Suppressor macrophage treated with lipopolysaccharide for 1 hour (primary cell): ENCODE measurements around the gene NDUFA3.
"Not testable (repeated sequence)": the region's sequence is repeated elsewhere in the genome, so short reads cannot be mapped to it uniquely, and the experiment has no call there.

Source experiments
- DNase-seq, 3 donors: peaks; one replicate each; pipeline ENCODE4 v3.0.0-alpha.2; 2020 to 2022

Gene NDUFA3

DNA sequence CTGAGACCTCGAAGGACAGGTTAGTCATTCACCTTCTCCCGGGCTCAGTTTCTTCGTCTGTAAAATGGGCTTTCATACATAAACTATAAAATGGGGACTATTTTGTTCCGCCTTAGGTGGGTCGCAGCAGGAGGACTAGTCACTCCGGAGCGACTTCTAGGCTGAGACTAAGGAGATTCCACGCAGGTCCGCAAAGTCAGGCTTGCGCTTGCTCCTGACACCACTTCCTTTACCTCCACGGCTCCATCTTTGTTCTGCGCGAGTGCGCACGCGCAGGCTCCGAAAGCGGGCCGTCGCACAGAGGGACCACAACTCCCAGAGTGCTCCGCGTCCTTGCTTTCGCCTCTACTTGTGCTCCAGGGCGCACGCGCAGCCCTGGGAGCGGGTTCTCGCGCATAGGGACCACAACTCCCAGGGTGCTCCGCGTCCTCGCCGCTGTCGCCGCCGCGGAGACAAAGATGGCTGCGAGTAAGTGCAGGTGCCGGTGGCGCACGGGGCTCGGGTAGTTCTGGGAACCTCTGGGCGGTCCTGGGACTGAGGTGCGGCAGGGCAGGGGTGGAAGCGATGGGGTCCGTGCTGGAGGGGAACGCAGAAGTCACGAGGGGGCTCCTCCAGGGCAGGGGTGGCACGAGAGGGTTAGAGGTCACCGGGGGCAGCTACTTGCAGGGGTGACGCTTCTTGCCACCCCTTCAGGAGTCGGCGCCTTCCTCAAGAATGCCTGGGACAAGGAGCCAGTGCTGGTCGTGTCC is at the start of gene NDUFA3:
NDUFA3 (plus strand) TSS at position 435 of the 749 bp plus-strand sequence; CDS start at position 459, 24 bp downstream.
- DNase-seq: peak; percentile 99 to 100 (median 99)

DNA sequence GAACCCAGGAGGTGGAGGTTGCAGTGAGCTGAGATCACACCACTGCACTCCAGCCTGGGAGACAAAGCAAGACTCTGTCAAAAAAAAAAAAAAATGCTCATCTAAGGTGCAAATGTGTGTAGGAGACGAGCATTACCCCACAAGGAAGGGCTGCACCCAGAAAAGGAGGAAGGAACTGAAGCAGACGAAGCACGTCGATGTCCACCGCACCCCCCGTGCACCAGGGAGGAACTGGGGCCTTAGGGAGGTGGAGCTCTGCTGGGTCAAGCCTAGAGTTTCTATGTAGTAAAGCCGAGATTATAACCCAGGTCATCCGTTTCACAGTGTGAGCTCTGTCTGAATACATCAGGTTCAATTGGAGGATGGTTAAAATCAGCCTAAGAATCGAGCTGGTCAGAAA is 40.0 kb upstream of the NDUFA3 start:
- peak; percentile 36 to 51 (median 46) for DNase-seq

DNA sequence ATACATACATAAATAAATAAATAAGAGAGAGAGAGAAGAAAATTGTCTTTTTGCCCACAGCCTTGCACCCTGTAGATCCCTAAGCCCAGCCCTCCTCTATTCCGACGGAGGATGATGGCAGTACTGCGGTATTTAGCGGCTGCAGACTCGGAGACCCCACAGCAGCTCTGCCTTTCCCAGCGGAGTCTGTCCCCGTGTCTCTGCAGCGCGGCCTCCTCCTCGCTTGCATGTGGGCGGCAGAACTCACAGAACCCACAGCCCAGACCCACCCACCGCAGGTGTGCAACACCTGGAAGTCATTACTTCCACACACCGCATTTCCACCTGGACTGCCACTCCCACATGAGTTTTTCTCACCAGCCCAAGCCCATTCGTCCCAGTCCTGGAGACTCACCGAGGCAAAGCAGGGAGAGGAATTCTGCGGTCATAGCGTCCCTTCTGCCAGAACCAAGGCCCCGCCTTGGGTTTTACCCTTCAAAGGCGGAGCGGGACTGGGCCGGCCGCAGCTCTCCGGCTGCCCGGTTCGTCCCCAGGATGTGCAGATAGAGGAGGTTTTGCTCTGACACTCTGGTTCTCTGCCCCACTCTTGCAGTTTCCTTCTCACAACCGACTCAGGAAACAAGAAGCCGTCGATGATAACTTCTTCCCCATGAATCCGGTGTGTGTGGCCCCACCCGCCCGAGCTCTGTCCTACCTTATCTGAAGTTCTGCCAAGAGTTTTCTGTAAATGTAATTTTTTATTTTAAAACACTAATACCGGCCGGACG is 39.1 kb upstream of the NDUFA3 start, which contains the start of gene VSTM1:
VSTM1 (minus strand) TSS at position 548 of the 767 bp plus-strand sequence; CDS start at position 428, 120 bp downstream.
- peak in 2 of 3 donors; percentile 6 to 22 for DNase-seq

DNA sequence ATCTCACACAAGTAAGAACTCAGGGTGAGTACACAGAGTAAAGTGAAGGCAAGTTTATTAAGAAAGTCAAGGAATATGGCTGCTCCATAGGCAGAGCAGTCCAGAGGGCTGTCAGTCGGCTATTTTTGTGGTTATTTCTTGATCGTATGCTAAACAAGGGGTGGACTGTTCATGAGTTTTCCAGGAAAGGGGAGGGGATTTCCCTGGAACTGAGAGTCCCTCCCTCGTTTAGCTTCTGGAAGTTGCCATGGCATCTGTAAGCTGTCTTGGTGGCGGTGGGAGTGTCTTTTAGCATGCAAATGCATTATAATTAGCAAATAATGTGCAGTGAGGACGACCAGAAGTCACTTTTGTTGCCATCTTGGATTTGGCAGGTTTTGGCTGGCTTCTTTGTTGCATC is 33.2 kb upstream of the NDUFA3 start:
- no peak for DNase-seq

DNA sequence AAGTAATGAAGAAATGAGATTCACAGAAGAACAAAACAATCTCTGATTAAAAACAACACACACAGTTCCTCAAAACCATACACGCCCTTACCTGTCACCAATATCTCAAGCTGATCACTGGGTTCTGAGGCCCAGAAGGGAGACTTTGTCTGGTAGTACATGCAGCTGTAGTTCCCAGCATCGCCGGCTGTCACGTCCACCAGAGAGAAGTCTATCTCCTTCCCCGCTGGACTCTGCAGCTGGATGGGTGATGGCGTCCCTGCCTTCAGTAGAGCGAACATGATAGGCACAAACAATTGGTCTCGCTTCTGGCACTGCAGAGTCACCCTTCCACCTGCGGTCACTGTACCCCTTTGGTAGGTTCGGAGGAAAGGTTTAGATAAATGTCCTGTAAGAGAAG is 28.8 kb upstream of the NDUFA3 start:
- DNase-seq: no peak

DNA sequence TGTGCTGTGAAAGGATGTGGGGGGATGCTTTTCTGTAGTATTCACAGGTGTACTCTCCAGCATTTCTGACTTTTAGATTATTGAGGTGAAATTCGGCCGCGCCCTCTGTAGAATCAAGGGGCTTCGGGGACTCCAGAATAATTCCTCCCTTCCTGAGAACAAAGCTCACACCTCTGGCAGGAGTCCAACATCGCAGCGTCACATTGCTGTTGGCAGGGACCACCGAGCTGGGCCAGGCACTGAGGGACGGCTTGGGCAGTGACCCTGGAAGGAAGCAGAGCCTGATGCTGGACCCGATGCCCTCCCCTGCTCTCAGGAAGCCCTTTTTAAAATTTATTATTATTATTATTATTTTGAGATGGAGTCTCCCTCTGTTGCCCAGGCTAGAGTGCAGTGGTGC is 27.8 kb upstream of the NDUFA3 start:
- no peak for DNase-seq

DNA sequence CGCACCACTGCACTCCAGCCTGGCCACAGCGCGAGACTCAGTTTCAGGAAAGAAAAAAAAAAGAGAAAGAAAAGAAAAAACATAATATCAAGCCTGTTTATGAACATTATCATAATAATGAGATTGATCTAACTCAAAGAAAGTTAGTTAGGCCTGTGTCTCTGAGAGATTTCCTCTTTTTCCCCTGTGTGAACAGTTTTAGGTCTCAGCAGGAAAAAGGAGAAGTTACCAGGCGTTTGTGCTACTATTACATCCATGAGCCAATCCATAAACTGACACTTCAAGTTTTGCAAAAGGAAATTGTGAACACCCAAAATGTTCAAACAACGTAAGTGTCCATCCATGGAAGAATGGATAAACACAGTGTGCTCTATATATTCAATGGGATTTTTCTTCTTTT is 25.3 kb upstream of the NDUFA3 start:
- DNase-seq: peak; percentile 59 to 79 (median 79)

DNA sequence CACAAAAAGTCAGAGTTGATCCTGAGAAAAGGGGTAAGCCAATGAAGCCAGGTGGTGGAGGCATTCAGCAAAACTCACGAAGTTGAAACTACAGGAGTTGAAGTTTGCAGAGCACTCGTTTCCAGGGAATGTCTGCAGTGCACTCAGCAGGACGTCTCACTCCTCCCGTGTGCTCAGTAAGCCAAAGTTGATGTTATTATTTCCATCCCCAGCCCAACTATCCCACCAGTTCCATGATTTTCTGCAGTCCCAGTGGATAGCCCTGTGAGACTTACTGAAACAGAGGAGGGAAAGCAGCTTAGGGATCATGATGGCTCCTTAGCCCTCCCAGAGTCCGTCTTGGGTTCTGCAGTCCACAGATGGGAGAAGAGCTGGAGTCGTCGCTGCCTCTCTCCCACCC is 21.6 kb upstream of the NDUFA3 start, which contains the start of gene TARM1:
TARM1 (minus strand) TSS at position 334 of the 400 bp plus-strand sequence; CDS start at position 309, 25 bp downstream.
- no peak for DNase-seq

DNA sequence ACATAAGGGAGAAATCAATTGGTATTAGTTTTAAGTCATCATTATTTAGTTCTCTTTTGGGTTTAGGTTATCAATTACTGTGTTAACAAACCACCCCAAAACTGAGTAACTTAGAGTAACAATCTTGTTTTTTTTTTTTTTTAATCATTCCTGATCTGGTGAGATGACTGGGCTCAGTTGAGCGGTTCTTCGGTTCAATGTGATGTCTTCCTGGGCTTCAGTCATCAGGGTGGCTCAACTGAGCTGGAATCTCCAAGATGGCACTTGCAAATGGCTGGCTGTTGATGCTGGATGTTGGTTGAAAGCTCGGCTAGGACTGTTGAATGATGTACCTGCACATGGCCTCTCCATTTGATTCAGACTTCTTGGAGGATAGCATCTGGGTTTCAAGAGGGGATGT is 18.2 kb upstream of the NDUFA3 start:
- no peak for DNase-seq

DNA sequence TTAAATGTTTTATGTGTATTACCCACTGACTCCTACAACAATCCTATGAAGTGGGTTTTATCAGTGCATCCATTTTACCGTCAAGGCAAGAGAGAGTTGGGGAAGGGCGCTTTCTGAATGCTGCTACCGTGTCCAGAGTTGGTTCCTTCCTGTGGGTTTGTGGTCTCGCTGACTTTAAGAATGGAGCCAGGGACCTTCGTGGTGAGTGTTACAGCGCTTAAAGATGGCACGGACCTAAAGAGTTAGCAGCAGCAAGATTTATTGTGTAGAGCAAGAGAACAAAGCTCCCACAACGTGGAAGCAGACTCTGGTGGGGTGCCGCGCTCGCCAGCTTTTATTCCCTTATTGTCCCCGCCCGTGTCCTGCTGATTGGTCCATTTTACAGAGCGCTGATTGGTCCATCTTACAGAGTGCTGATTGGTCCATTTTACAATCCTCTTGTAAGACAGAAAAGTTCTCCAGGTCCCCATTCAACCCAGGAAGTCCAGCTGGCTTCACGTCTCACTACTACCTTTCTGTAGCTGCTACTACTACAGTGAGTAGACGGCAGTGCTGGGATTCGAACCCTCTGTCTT is 8.1 kb upstream of the NDUFA3 start:
- no peak for DNase-seq

DNA sequence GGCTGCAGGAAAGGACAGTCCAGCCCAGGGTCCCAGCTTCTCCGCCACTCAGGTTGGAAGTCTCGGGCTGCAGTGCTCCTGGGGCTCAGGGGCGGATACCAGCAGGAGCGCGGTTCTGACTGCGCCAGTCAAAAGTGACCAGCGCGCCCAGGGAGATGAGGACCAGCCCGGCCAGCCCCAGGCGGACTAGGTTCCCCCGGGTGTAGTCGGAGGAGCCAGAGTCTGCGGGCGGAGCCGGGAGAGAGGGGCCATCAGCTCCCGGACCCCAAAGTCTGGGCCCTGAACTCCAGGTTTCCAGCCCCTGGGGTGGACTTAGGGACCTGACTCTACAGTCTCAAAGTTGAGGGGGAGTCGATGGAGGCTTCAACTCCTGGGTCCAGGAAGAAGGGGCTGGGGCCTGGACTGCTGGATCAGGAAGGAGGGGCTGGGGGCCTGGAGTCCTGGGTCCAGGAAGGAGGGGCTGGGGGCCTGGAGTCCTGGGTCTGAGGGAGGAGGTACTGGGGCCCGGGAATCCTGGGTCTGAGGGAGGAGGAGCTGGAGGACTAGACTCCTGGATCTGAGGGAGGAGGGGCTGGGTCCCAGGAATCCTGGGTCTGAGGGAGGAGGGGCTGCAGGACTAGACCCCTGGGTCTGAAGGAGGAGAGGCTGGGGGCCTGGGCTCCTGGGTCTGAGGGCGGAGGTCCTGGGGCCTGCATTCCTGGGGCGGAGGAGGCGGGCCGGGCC is 7.4 kb upstream of the NDUFA3 start:
- no peak for DNase-seq

DNA sequence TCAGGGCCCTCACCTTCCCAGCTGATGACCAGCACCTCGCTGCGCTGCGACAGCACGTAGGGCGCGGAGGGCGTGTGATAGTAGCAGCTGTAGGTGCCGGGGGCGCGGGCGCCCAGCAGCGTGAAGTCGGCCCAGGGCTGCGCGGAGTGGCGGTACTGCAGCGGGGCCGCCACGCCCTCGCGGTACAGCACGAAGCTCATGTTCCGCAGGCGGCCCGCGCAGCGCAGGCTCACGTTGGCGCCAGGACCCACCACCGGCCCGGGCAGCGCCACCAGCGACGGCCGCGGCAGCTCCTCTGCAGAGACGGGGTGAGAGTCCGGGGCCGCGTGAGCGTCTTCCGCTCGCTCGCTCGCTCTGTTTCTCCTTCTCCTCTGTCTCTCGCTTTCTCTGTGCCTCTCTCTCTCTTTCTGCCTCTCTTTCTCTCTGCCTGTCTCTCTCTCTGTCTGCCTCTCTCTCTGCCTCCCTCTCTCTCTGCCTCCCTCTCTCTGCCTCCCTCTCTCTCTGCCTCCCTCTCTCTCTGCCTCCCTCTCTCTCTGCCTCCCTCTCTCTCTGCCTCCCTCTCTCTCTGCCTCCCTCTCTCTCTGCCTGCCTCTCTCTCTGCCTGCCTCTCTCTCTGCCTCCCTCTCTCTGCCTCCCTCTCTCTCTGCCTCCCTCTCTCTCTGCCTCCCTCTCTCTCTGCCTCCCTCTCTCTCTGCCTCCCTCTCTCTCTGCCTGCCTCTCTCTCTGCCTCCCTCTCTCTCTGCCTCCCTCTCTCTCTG is 6.6 kb upstream of the NDUFA3 start:
- peak; percentile 46 to 65 (median 47) for DNase-seq

DNA sequence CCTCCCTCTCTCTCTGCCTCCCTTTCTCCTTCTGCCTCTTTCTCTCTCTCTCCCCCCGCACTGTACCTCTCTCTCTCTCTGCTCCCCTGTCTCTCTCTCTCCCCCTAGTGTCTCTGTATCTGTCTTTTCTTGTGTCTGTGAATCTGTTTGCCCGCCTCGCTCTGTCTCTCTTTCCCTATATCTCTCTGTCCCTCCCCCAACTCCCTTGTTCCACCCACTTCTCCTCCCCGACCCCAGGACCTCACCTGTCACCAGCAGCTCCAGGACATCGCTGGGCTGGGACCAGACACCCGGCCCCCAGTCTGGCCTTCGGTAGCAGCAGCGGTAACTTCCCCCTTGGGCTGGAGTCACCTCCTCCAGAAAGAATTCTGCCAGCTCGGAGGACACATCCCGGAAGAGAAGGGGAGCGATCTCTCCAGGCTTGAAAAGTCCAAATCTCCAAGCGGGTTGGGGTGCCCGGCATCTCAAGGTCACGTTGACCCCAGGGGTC is 6.0 kb upstream of the NDUFA3 start:
- peak; percentile 42 to 69 (median 58) for DNase-seq

DNA sequence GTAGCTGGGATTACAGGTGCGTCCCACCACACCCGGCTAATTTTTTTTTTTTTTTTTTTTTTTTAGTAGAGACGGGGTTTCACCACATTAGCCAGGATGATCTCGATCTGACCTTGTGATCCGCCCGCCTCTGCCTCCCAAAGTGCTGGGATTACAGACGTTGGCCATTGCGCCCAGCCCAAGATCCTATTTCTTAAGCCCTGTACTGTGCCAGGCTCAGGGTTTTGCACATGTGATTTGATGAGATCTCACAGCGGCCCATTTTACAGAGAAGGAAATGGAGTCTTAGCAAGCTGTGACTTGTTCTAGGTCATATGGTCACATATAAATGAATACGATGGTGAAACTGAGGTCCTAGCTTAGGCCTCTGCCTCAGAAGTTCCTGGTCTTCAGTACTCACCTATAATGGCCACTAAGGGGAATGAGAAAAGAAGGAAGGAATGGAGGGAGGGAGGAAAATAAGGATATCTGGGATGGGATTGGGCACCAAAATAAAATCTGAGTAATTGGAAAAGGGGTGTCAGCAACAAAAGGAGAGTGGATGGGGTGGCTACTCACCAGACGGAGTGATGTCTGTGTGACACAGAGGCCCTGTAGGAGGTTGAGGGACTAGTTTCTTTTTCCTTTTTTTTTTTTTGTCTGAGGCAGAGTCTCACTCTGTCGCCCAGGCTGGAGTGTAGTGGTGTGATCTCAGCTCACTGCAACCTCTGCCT is 3.3 kb upstream of the NDUFA3 start:
- peak; percentile 75 to 86 (median 76) for DNase-seq

DNA sequence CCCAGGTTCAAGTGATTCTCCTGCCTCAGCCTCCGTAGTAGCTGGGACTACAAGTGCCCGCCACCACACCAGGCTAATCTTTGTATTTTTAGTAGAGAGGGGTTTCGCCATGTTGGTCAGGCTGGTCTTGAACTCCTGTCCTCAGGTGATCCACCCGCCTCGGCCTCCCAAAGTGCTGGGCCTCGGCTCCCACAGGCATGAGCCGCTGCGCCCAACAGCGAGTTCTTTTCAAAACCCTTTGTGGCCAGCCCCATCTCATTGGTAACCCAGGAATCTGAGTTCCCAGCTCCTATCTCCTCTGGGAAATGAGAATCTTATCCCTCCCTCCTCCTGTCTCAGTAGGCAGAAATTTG is 2.8 kb upstream of the NDUFA3 start:
- not testable (repeated sequence) for DNase-seq

DNA sequence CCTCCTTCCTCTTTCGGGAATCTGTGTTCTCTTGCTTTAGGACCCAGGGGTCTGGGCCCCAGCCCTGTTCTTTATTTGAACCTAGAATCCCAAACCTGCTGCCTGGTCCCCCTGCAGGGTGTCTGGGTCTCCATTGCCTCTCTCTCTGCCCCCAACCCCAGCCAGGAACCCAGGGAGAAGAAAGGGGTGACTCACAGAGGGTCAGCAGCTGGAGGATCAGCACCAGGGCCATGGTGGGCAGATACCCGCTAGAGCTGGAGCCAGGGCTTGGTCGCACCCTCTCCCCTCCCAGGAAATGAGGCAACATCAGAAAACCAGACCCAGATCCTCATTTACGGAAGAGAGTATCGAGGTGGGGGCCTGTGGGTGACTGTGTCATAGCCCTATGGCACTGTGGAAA is 2.1 kb upstream of the NDUFA3 start, which contains the start of gene OSCAR:
OSCAR (minus strand) TSS at position 243 of the 400 bp plus-strand sequence; CDS start at position 232, 11 bp downstream.
- peak; percentile 93 to 96 (median 95) for DNase-seq

DNA sequence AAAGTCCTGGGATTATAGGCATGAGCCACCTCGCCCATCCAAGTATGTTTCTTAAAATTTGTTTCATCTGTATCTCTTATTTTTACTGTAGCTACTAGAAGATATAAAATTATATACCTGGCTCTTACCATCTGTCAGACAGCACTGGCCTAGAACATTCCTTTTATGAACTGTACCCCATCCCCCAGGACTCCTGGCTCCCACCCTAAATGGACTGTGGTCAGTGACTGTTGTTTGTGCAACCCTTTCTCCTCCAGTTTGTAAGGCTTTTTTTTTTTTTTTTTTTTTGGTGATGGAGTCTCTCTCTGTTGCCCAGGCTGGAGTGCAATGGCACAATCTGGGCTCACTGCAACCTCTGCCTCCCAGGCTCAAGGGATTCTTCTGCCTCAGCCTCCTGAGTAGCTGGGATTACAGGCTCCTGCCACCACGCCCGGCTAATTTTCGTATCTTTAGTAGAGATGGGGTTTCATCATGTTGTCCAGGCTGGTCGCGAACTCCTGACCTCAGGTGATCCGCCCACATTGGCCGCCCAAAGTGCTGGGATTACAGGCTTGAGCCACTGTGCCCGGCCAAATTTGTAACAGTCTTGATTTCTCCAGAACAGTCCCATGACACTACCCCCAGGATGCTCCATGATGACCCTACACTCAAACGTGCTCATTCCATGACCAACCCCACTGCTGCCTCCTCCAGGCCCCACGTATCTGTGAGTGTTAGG is 2.5 kb downstream of the NDUFA3 start:
- no peak for DNase-seq

DNA sequence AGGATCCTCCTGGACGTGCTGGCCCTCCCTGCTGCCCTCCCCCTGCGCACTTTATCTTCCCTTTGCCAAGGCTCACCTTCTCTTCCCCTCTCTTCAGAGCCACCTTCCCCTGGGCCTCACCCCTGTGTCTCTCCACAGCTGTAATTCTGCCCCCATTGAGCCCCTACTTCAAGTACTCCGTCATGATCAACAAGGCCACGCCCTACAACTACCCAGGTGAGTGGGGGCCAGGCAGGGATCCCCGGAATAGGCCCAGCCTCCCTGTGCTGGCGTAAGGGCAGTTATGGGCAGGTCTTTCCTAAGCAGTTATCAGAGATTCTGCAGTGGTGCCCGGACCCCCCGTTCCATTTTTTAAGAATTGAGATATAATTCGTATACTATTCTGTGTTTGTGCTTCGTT is 3.1 kb downstream of the NDUFA3 start:
- DNase-seq: no peak

DNA sequence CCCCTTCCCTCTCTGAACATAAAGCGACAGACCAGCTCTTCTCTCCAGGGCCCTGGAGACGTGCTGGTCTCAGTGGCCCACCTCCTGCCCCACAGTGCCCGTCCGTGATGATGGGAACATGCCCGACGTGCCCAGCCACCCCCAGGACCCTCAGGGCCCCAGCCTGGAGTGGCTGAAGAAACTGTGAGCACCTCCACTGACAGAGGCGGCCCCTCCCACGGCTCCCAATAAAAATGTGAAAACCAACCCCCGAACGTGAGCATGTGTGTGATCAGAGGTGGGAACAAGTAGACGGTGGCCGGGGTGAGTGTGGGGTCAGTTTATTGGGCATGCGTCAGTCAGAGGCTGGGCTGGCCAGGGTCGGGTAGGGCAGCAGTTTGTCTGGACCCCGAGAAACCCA is 4.1 kb downstream of the NDUFA3 start:
- DNase-seq: no peak

DNA sequence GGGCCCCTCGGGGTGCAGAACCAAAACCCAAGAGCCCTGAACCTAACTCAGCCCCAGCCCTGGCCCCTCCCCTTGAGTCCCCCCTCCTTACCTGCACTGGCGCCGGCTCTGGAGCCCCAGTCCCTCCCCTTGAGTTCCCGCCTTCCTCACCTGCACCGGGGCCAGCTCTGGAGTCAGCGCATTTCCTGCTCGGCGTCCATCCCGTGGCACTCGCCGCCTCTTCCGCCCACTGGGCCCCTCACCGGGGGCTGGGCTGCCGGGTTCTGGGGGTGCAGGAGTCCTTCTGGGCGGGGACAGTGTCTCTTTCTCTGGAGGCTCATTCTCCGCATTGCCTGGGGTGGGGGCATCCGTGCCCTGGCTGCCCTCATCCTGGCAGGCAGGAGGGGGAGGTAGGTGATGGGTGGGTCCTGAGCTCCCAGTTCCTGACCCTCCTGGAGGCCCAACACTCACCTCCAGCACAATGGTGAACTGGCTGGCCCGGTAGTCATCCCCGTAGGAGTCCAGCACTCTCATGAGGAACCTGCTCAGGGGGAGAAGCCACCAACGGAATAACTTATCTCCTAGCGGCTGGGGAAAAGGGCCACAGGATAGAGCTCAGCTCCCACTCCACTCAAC is 5.3 kb downstream of the NDUFA3 start:
- DNase-seq: no peak
